Measurements from ENCODE around the gene MST1R.

DNA sequence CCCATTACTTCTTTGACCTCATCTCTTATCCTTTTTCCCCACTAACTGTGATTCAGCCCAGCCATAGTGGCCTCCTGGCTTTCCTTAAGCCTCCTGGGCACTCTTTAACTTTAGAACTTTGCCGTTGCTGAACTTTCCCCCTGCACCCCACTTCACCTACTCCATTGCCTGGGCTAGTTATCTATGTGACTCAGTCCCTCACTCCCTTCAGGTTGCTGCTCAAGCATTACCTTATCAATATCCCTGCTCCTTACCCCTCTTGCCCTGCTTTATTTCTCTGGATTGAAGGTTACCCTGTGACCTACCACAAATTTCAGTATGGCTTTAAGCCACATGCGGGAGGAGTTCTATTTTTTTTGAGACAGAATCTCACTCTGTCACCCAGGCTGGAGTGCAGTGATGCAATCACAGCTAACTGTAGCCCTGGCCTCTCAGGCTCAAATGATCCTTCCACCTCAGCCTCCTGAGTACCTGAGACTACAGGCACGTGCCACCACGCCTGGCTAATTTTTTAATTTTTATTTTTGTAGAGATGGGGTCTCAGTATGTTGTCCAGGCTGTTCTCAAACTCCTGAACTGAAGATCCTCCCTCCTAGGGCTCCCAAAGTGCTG is 22.6 kb upstream of the MST1R start:
- no peak for TF ChIP-seq CTCF (IDR thresholded peaks at IDR 0.05; ENCODE audit: insufficient read depth, low read depth, low read length)
- TF ChIP-seq EZH2 (IDR thresholded peaks at IDR 0.05; ENCODE audit: insufficient read depth, low read length) = no peak

Data from astrocyte (in vitro differentiated cells and primary cell).